ENCODE results near the gene NEK4. TPM values are rescaled to one million over a fixed set of nuclear protein-coding genes. Genes with fewer than 3 reads are reported as not detected.

The NEK4 gene
- total and polyA plus RNA-seq, 2 experiments from 2014 or later: 12.4 to 14.7 TPM

- Histone ChIP-seq H3K36me3 (peaks cover 7% of the 10 kb centered on the region), H3K27ac (no peak overlapping the region), H3K4me1 (ENCODE audit: low read depth) (peaks cover 6% of the 10 kb centered on the region), H3K4me3 (no peak overlapping the region), H3K27me3 (no peaks in the 10 kb centered on the region), H3K9me3 (ENCODE audit: low read depth) (no peaks in the 10 kb centered on the region)
- TF ChIP-seq CTCF (IDR thresholded peaks at IDR 0.05; ENCODE audit: low read depth, low read length): no peak
- no peak for DNase-seq (ENCODE audit: low read depth in 1 of 2, low spot score in 1 of 2)
Measured at GRCh38 chr3:52707585-52707984, 63.2 kb downstream of the NEK4 start.

DNA sequence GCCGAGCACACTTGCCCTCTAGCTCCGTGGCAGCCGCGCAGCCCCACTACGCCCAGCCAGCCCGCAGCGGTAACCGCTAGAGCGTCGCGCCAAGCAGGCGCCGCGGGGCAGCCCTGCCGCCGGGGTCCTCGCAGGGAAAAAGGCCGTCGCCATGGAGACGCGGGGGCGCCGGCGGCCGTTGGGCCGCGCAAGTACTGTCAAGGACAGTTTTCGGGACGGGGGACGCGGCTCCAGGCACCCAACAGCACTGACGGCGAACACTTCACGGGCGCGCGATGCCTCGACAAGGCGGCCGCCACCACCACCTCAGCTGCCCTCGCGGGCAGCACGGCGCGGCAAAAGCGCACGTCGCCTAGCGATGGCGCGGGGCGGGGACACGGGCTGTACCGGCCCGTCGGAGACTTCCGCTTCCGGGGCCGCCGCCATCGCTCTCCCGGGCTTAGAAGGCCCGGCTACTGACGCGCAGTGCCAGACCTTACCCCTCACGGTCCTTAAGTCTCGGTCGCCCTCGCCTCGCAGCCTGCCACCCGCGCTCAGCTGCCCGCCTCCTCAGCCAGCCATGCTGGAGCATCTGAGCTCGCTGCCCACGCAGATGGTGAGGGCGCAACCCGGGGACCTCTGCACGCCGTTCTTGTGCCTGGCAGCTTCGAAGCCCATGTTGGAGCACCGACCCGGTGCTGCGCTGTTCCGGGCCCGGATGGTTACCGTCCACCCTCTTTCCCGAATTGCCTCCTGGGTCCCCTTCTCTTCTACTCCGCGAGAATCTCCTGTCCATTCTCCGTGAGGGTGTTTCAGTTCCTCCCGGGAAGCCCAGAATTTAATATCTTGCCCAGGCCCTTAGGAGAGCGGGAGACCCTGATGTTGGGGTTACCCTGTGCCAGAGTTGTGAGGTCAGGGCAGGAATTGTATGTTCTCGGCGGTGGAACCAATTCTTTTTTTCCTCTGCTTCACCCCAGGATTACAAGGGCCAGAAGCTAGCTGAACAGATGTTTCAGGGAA is 64.8 kb downstream of the NEK4 start, which contains the start of the genes GLT8D1 and SPCS1:
Gene GLT8D1, minus strand, starts transcription at position 104 of the 999 bp plus-strand sequence. CDS start 5,331 bp downstream, outside the sequence.
Gene SPCS1, plus strand, starts transcription at position 419 of the 999 bp plus-strand sequence. Its CDS starts 141 bp downstream, at position 560.
- peak within 1 kb of the TSS; percentile 82 for H3K27ac ChIP-seq
- no peak for TF ChIP-seq CTCF (IDR thresholded peaks at IDR 0.05; ENCODE audit: low read depth, low read length)

DNA sequence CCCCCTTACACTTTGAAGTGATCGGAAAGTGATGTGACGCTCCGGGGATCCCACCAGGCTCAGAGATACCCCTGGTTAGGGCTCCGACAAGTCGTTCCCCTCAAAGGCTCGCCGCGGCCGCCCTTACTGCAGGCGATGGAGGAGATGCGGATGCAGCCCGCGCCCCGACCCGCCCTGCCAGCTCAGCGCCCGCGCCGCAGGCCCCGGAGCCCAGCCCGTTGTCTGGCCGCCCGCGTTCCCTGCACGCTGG is 65.4 kb downstream of the NEK4 start:
- H3K36me3 ChIP-seq: peaks cover 7% of the 10 kb centered on the region
- H3K27me3 ChIP-seq: no peaks in the 10 kb centered on the region
- TF ChIP-seq CTCF (IDR thresholded peaks at IDR 0.05; ENCODE audit: low read depth, low read length): no peak
- H3K27ac ChIP-seq: peak overlapping the region; percentile 82
- H3K9me3 ChIP-seq (ENCODE audit: low read depth): no peaks in the 10 kb centered on the region
- DNase-seq (ENCODE audit: low read depth in 1 of 2, low spot score in 1 of 2): no peak
- H3K4me3 ChIP-seq: peak overlapping the region; percentile 97
- peaks cover 6% of the 10 kb centered on the region for H3K4me1 ChIP-seq (ENCODE audit: low read depth)

More for the DNA sequence above, 64.8 kb downstream of the NEK4 start, which contains the start of the genes GLT8D1 and SPCS1:
- Histone ChIP-seq H3K4me3 (peak within 1 kb of the TSS; percentile 97), H3K9me3 (ENCODE audit: low read depth) (no peaks in the 10 kb centered on the region), H3K4me1 (ENCODE audit: low read depth) (peaks cover 6% of the 10 kb centered on the region), H3K36me3 (peaks cover 7% of the 10 kb centered on the region), H3K27me3 (no peaks in the 10 kb centered on the region)
- peak; percentile 90 to 93 for DNase-seq (ENCODE audit: low read depth in 1 of 2, low spot score in 1 of 2)

GRCh38 chr3:52704611-52705437 is 65.9 kb downstream of the NEK4 start:
- peaks cover 6% of the 10 kb centered on the region for H3K4me1 ChIP-seq (ENCODE audit: low read depth)
- no peaks in the 10 kb centered on the region for H3K27me3 ChIP-seq
- peak overlapping the region; percentile 97 for H3K4me3 ChIP-seq
- no peaks in the 10 kb centered on the region for H3K9me3 ChIP-seq (ENCODE audit: low read depth)
- H3K36me3 ChIP-seq: peaks cover 7% of the 10 kb centered on the region
- TF ChIP-seq CTCF (IDR thresholded peaks at IDR 0.05; ENCODE audit: low read depth, low read length): no peak
- peak overlapping the region; percentile 82 for H3K27ac ChIP-seq
- DNase-seq (ENCODE audit: low read depth in 1 of 2, low spot score in 1 of 2): peak; percentile 10 to 26

DNA sequence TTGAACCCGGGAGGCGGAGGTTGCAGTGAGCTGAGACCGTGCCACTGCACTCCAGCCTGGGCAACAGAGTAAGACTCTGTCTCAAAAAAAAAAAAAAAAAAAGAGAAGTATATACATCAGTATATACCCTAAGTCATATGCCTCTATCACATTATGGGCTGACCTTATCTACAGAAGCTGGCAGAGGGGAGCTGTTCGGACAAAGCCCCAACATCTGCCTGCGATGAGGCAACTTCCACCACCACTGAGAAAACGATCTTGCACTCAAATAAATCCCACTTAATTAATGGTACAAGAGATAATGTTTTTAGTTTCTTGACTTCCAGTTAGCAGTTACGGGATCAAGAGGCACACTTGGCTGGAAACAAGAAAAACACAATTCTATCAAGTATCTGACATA is 67.4 kb downstream of the NEK4 start:
- DNase-seq (ENCODE audit: low read depth in 1 of 2, low spot score in 1 of 2): no peak

More for the DNA sequence above, 67.4 kb downstream of the NEK4 start:
- Histone ChIP-seq H3K27me3 (no peaks in the 10 kb centered on the region), H3K27ac (no peak overlapping the region), H3K4me1 (ENCODE audit: low read depth) (peaks cover 6% of the 10 kb centered on the region), H3K9me3 (ENCODE audit: low read depth) (no peaks in the 10 kb centered on the region), H3K36me3 (peaks cover 8% of the 10 kb centered on the region), H3K4me3 (no peak overlapping the region)
- TF ChIP-seq CTCF (IDR thresholded peaks at IDR 0.05; ENCODE audit: low read depth, low read length): no peak

Measured in cardiac muscle cell (in vitro differentiated cells and primary cell).